Neural crest cell (in vitro differentiated cells): ENCODE data around the gene PARP11. TPM values are rescaled to one million over a fixed set of nuclear protein-coding genes. Genes with fewer than 3 reads are reported as not detected.

Experiments used
- DNase-seq: peaks from one replicate; pipeline ENCODE4 v3.0.0; 2021; ENCODE audit warnings: low read depth, mixed read lengths, low spot score
- H3K27ac Mint-ChIP-seq: one replicate; pipeline ENCODE4 v1.8.0; 2021; ENCODE audit warnings: mild to moderate bottlenecking, mixed read lengths; ENCODE audit not compliant: unreplicated experiment
- H3K27me3 Mint-ChIP-seq: 2 replicates; pipeline ENCODE4 v1.8.0; 2021; ENCODE audit warnings: low read depth, mild to moderate bottlenecking, mixed read lengths
- H3K36me3 Mint-ChIP-seq: 2 replicates; pipeline ENCODE4 v1.8.0; 2021; ENCODE audit warnings: low read depth, mild to moderate bottlenecking, mixed read lengths
- H3K4me1 Mint-ChIP-seq: 2 replicates; pipeline ENCODE4 v1.8.0; 2021; ENCODE audit warnings: mixed read lengths
- H3K4me3 Mint-ChIP-seq: one replicate; pipeline ENCODE4 v1.8.0; 2021; ENCODE audit warnings: mild to moderate bottlenecking, mixed read lengths
- H3K9me3 Mint-ChIP-seq: 2 replicates; pipeline ENCODE4 v1.8.0; 2021; ENCODE audit warnings: mixed read lengths
- CTCF ChIP-seq: fragments of 200-600 bp; sonication (generic); conservative IDR thresholded peaks from 2 replicates; pipeline ENCODE4 v1.5.0; 2021; ENCODE audit warnings: antibody characterized with exemption, mild to moderate bottlenecking
- total RNA-seq: library from RNA; stranded (reverse); gene quantifications from 2 replicates; pipeline ENCODE4 v1.2.1, GENCODE V29; 2021

PARP11 gene
- total RNA-seq, 1 donor from 2014 or later: 17.3 TPM

- Mint-ChIP-seq H3K4me3 (no peak overlapping the region), H3K27me3 (no peaks in the 10 kb centered on the region), H3K9me3 (no peaks in the 10 kb centered on the region), H3K36me3 (no peaks in the 10 kb centered on the region), H3K4me1 (peaks cover 12% of the 10 kb centered on the region), H3K27ac (no peak overlapping the region)
- TF ChIP-seq CTCF: peak; percentile 58
- DNase-seq: no peak
Measured at GRCh38 chr12:3882896-3883564, 9.8 kb upstream of the PARP11 start.

GRCh38 chr12:3882406-3882805 is 9.2 kb upstream of the PARP11 start:
- Mint-ChIP-seq H3K9me3 (no peaks in the 10 kb centered on the region), H3K4me3 (no peak overlapping the region), H3K27ac (no peak overlapping the region), H3K27me3 (peaks cover 4% of the 10 kb centered on the region), H3K36me3 (no peaks in the 10 kb centered on the region), H3K4me1 (peaks cover 12% of the 10 kb centered on the region)
- no peak for TF ChIP-seq CTCF
- no peak for DNase-seq

DNA sequence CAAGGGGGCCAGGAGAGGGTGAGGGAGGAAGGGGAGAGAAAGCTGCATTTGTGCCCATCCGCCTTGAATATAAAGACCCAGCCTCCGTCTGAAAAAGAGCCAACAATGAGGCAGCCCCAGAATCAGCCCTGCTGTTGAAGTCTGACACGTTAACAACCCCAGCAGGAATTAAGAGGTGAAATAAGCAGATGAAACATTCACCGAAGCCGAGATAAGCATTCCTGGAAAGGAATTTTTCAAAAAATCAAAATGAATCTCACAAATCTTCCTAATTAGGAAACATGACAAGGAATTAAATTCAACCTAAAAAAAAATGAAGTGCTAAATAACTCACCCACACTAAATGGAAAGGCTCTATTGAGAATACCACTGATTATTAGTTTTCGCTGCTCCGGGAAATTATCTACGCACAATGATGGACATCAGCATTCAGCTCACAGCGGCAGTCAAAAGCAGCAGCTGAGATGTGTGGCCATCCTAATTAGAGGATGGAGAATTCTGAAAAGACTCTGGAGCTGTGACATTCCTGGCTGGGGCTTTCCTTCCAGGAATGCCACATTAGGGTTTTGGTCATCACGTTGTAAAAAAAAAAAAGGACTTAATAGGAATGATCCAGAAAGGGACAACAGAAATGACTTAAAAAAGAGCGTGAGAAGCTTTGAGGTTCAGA is 8.2 kb upstream of the PARP11 start:
- Mint-ChIP-seq H3K9me3 (no peaks in the 10 kb centered on the region), H3K4me3 (no peak overlapping the region), H3K27ac (no peak overlapping the region), H3K4me1 (peaks cover 12% of the 10 kb centered on the region), H3K36me3 (no peaks in the 10 kb centered on the region), H3K27me3 (peaks cover 4% of the 10 kb centered on the region)
- DNase-seq: no peak
- no peak for TF ChIP-seq CTCF

- peaks cover 4% of the 10 kb centered on the region for H3K4me1 Mint-ChIP-seq
- H3K9me3 Mint-ChIP-seq: no peaks in the 10 kb centered on the region
- H3K27ac Mint-ChIP-seq: no peak overlapping the region
- no peak for DNase-seq
- H3K27me3 Mint-ChIP-seq: peaks cover 4% of the 10 kb centered on the region
- H3K4me3 Mint-ChIP-seq: no peak overlapping the region
- H3K36me3 Mint-ChIP-seq: no peaks in the 10 kb centered on the region
- no peak for TF ChIP-seq CTCF
Measured at GRCh38 chr12:3879846-3880245, 6.6 kb upstream of the PARP11 start.

DNA sequence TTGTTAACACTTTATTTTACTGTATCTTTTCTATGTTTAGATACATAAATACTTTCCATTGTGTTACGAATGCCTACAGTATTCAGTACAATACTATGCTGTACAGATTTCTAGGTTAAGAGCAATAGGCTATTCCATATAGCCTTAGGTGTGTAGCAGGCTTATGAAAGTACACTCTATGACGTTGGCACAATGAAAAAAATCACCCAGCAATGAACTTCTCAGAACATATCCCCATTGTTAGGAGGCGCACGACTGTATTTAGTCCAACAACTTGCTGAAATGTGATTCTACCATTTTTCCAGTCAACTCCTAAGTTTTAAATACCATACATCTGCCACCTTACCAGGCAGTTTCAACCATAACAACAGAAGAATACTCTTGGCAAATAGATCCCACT is 1.8 kb downstream of the PARP11 start:
- Mint-ChIP-seq H3K4me1 (peaks cover 25% of the 10 kb centered on the region), H3K27ac (no peak overlapping the region), H3K4me3 (peak overlapping the region; percentile 98), H3K27me3 (no peaks in the 10 kb centered on the region), H3K9me3 (no peaks in the 10 kb centered on the region), H3K36me3 (peaks cover 3% of the 10 kb centered on the region)
- DNase-seq: no peak
- TF ChIP-seq CTCF: no peak
